PC-3 (cell line): ENCODE measurements around the gene HIPK3. TPM values are rescaled to one million over a fixed set of nuclear protein-coding genes. Genes with fewer than 3 reads are reported as not detected.

Source experiments
- ATAC-seq: fragments of 200-7000 bp; cut with Tn5 transposase; 2 replicates; pipeline ENCODE4 v1.9.1; 2020; ENCODE audit warnings: mild to moderate bottlenecking, moderate library complexity
- BruUV-seq: library from RNA; stranded (reverse); fragments of 400-500 nt; replicated peaks from 2 replicates; lab custom pipeline; 2021; lab: Mats Ljungman, UMichigan
- CTCF ChIA-PET: fragments of 300-600 bp; sonication (Branson Sonifier 250); formaldehyde crosslinking; loops from one replicate; lab custom pipeline; 2022; ENCODE audit warnings: antibody characterized with exemption; lab: Charles Lee
- POLR2A ChIA-PET: fragments of 300-600 bp; sonication (Branson Sonifier 250); formaldehyde crosslinking; loops from one replicate; lab custom pipeline; 2022; ENCODE audit warnings: antibody characterized with exemption; ENCODE audit not compliant: unreplicated experiment; lab: Charles Lee
- DNase-seq: peaks from one replicate; pipeline ENCODE4 v3.0.0-alpha.2; 2015
- H2AFZ ChIP-seq: fragments of 300-600 bp; sonication (generic); 2 replicates; pipeline ENCODE4 v1.6.0; 2016; ENCODE audit warnings: antibody characterized with exemption, low read length
- H3F3A ChIP-seq: fragments of 300-600 bp; sonication (generic); one replicate; pipeline ENCODE4 v1.6.0; 2017; ENCODE audit warnings: antibody characterized with exemption, low read length, control low read depth, mild to moderate bottlenecking; ENCODE audit not compliant: unreplicated experiment
- H3K27ac ChIP-seq: fragments of 300-600 bp; sonication (generic); 2 replicates; pipeline ENCODE4 v1.5.1; 2016; ENCODE audit warnings: mild to moderate bottlenecking, low read length
- H3K27me3 ChIP-seq: fragments of 300-600 bp; sonication (generic); 2 replicates; pipeline ENCODE4 v1.6.1; 2016; ENCODE audit warnings: low read length, mixed read lengths
- H3K36me3 ChIP-seq: fragments of 300-600 bp; sonication (generic); 2 replicates; pipeline ENCODE4 v1.6.1; 2016; ENCODE audit warnings: low read depth, mixed run types, low read length, mixed read lengths
- H3K4me1 ChIP-seq: fragments of 300-600 bp; sonication (generic); 2 replicates; pipeline ENCODE4 v1.5.1; 2016; ENCODE audit warnings: low read length; ENCODE audit not compliant: insufficient read depth
- H3K4me2 ChIP-seq: fragments of 300-600 bp; sonication (generic); 2 replicates; pipeline ENCODE4 v1.6.0; 2016; ENCODE audit warnings: low read length
- H3K4me3 ChIP-seq: fragments of 300-600 bp; sonication (generic); 2 replicates; pipeline ENCODE4 v1.5.1; 2016; ENCODE audit warnings: mild to moderate bottlenecking, low read length, mixed read lengths
- H3K79me2 ChIP-seq: fragments of 300-600 bp; sonication (generic); 2 replicates; pipeline ENCODE4 v1.6.1; 2017; ENCODE audit warnings: low read length, mixed read lengths
- H3K9ac ChIP-seq: fragments of 300-600 bp; sonication (generic); 2 replicates; pipeline ENCODE4 v1.6.0; 2016; ENCODE audit warnings: mild to moderate bottlenecking, low read length
- H3K9me2 ChIP-seq: fragments of 300-600 bp; sonication (generic); replicated peaks from 2 replicates; pipeline ENCODE4 v1.6.1; 2016; ENCODE audit warnings: mixed run types, low read length, mixed read lengths
- H3K9me3 ChIP-seq: fragments of 300-600 bp; sonication (generic); 2 replicates; pipeline ENCODE4 v1.6.1; 2016; ENCODE audit warnings: low read length, mixed read lengths
- H4K20me1 ChIP-seq: fragments of 300-600 bp; sonication (generic); 2 replicates; pipeline ENCODE4 v1.6.1; 2016; ENCODE audit warnings: low read length, mixed read lengths
- EZH2 ChIP-seq: fragments of 300-600 bp; sonication (generic); IDR thresholded peaks from one replicate; pipeline ENCODE4 v1.6.1; 2017; ENCODE audit warnings: antibody characterized with exemption, mild to moderate bottlenecking, low read length; ENCODE audit not compliant: unreplicated experiment
- EZH2phosphoT487 ChIP-seq: fragments of 300-600 bp; sonication (generic); IDR thresholded peaks from 2 replicates; pipeline ENCODE4 v1.6.1; 2018; ENCODE audit warnings: mild to moderate bottlenecking, antibody characterized with exemption, low read length, borderline replicate concordance
- intact Hi-C: fragments of 100-400 bp; cut with micrococcal nuclease; formaldehyde crosslinking; loops from 2 replicates; pipeline ENCODE4 v1.9.0; 2023
- total RNA-seq: library from RNA; depleted of rRNA; stranded (reverse); fragments of >200 nt; gene quantifications from 2 replicates; pipeline ENCODE4 v1.2.3, GENCODE V29; 2014
- TF ChIP-seq, protein P1 (sequence below): fragments of 300-600 bp; sonication (generic); conservative IDR thresholded peaks from 2 replicates; pipeline ENCODE4 v1.5.1; 2017; ENCODE audit warnings: antibody characterized with exemption, low read depth, mild to moderate bottlenecking, low read length

HIPK3 gene
- total RNA-seq, 1 experiment from 2014 or later = 19.4 TPM

- Histone ChIP-seq H3K36me3 (no peaks in the 10 kb centered on the region), H3K9me2 (no peaks in the 10 kb centered on the region), H3K79me2 (no peaks in the 10 kb centered on the region), H3K9me3 (no peaks in the 10 kb centered on the region), H3K9ac (no peak overlapping the region), H3K4me1 (no peaks in the 10 kb centered on the region), H4K20me1 (no peaks in the 10 kb centered on the region), H3K4me3 (no peak overlapping the region), H3K4me2 (no peak overlapping the region), H2AFZ (no peak overlapping the region), H3K27me3 (no peaks in the 10 kb centered on the region), H3F3A (no peaks in the 10 kb centered on the region), H3K27ac (no peak overlapping the region)
- ChIA-PET CTCF (interaction anchor here (0.5 kb wide), 1 partner anchor 17 kb away, joined by 3 read pairs; no protein-coding TSS in a partner anchor), POLR2A (no interaction called here)
- TF ChIP-seq EZH2phosphoT487 (no peak), EZH2 (no peak)
- TF ChIP-seq, protein P1, sequence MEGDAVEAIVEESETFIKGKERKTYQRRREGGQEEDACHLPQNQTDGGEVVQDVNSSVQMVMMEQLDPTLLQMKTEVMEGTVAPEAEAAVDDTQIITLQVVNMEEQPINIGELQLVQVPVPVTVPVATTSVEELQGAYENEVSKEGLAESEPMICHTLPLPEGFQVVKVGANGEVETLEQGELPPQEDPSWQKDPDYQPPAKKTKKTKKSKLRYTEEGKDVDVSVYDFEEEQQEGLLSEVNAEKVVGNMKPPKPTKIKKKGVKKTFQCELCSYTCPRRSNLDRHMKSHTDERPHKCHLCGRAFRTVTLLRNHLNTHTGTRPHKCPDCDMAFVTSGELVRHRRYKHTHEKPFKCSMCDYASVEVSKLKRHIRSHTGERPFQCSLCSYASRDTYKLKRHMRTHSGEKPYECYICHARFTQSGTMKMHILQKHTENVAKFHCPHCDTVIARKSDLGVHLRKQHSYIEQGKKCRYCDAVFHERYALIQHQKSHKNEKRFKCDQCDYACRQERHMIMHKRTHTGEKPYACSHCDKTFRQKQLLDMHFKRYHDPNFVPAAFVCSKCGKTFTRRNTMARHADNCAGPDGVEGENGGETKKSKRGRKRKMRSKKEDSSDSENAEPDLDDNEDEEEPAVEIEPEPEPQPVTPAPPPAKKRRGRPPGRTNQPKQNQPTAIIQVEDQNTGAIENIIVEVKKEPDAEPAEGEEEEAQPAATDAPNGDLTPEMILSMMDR = no peak
- intact Hi-C loops = no loop called here
- no peak for DNase-seq
- no TSS peak for BruUV-seq
- no peak for ATAC-seq
These were observed 49.0 kb upstream of the HIPK3 start for GRCh38 chr11:33208150-33208549.

DNA sequence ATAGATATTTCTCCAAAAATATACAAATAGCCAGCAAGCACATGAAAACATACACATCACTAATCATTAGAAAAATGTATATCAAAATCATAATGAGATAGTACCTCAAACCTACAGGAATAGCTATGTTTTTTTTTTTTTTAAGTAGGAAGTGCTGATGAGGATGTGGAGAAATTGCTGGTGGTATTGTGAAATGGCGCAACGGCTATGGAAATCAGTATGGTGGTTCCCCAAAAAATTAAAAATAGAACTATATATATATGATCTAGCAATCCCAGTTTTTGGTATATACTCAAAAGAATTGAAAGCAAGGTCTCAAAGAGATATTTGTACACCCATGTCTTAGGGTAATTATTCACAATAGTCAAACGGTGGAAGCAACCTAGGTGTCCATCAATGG lies 46.0 kb upstream of the HIPK3 start:
- H3K27me3 ChIP-seq = no peaks in the 10 kb centered on the region
- H3K4me1 ChIP-seq = no peaks in the 10 kb centered on the region
- no peaks in the 10 kb centered on the region for H3K9me3 ChIP-seq
- no peak for ATAC-seq
- no TSS peak for BruUV-seq
- H2AFZ ChIP-seq = no peak overlapping the region
- no peak for DNase-seq
- ChIA-PET CTCF (no interaction called here), POLR2A (no interaction called here)
- no peak overlapping the region for H3K27ac ChIP-seq
- H3K36me3 ChIP-seq = no peaks in the 10 kb centered on the region
- H3K9me2 ChIP-seq = no peaks in the 10 kb centered on the region
- no peaks in the 10 kb centered on the region for H3F3A ChIP-seq
- H3K9ac ChIP-seq = no peak overlapping the region
- TF ChIP-seq EZH2phosphoT487 (no peak), EZH2 (no peak)
- TF ChIP-seq, protein P1 = no peak
- H3K4me2 ChIP-seq = no peak overlapping the region
- intact Hi-C loops = no loop called here
- no peaks in the 10 kb centered on the region for H3K79me2 ChIP-seq
- no peak overlapping the region for H3K4me3 ChIP-seq
- H4K20me1 ChIP-seq = no peaks in the 10 kb centered on the region

DNA sequence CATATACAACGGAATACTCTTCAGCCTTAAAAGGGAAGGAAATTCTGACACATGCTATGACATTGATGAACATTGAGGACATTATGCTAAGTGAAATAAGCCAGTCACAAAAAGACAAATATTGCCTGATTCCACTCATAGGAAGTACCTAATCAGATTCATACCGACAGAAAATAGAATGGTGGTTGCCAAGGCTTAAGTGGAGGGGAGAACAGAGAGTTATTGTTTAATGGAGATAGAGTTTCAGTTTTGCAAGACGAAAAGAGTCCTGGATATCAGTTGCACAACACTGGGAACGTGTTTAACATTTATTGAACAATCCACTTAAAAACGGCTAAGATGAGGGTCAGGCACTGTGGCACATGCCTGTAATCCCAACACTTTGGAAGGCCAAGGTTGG lies 45.6 kb upstream of the HIPK3 start:
- H3K27me3 ChIP-seq = no peaks in the 10 kb centered on the region
- intact Hi-C loops = no loop called here
- H3K4me2 ChIP-seq = no peak overlapping the region
- H3K36me3 ChIP-seq = no peaks in the 10 kb centered on the region
- ChIA-PET POLR2A (no interaction called here), CTCF (no interaction called here)
- no peaks in the 10 kb centered on the region for H4K20me1 ChIP-seq
- H3F3A ChIP-seq = no peaks in the 10 kb centered on the region
- H3K27ac ChIP-seq = no peak overlapping the region
- no peaks in the 10 kb centered on the region for H3K79me2 ChIP-seq
- no peak overlapping the region for H3K4me3 ChIP-seq
- TF ChIP-seq, protein P1 = no peak
- no peak for TF ChIP-seq EZH2phosphoT487
- TF ChIP-seq EZH2 = no peak
- H3K4me1 ChIP-seq = no peaks in the 10 kb centered on the region
- no peaks in the 10 kb centered on the region for H3K9me3 ChIP-seq
- BruUV-seq = no TSS peak
- DNase-seq = no peak
- no peak for ATAC-seq
- H2AFZ ChIP-seq = no peak overlapping the region
- no peak overlapping the region for H3K9ac ChIP-seq
- H3K9me2 ChIP-seq = no peaks in the 10 kb centered on the region
